ENCODE data around the gene ELK4. TPM values are rescaled to one million over a fixed set of nuclear protein-coding genes. Genes with fewer than 3 reads are reported as not detected.
A peak's percentile ranks its signal among the peaks of the same experiment; 100 is the strongest.

ELK4 gene
- total RNA-seq, 1 experiment from 2014 or later, result 7.6 TPM

DNA sequence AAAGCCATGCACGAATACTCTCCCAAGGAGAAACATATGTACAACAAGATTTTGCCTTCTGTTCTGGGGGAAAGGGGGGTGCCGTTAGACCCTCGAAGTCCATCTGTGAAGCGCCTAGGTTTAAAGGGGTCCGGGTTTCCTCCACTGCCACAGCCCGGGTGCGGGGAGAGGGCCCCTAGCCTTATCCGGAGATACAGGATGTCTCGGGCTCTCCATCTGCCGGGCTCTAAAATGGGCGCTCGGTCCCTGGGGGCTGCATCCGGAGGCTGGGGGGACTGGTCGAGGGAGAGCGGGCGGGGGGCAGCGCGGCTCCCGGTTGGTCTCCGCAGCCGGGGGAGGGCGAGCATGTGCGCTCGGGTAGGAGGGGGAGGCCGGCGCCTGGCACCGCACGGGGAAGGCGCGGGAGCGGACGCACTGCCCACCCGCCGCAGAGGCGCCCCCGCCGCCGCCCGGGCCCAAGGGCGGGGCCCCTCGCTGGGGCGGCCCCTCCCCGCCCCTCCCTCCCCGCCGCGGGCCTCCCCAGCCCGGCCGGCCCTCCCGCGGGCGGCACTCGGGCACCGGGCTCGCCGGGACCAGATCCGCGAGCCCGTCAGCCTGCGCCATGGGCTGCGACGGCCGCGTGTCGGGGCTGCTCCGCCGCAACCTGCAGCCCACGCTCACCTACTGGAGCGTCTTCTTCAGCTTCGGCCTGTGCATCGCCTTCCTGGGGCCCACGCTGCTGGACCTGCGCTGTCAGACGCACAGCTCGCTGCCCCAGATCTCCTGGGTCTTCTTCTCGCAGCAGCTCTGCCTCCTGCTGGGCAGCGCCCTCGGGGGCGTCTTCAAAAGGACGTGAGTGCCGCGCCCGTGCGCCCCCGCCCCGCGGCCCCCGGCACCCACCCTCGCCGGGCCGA, 63.1 kb downstream of the ELK4 start:
- no peak for DNase-seq (ENCODE audit: low spot score)

DNA sequence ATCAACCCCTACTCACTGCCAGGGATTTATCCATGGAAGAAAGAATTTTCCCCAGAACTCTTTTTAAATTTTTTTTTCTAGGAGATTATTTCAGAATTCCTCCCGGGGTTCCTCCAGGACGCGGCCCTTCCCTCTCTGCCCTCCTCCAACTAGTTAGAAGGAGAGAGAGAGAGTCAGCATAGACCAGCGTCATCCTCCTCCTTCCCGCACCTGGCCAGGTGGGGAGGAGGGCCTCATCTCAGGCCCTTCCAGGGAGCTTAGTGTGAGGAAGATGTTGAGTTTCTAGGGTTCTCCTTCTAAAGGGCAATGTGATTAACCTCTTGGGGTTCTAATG, 63.7 kb downstream of the ELK4 start:
- no peak for DNase-seq (ENCODE audit: low spot score)

DNA sequence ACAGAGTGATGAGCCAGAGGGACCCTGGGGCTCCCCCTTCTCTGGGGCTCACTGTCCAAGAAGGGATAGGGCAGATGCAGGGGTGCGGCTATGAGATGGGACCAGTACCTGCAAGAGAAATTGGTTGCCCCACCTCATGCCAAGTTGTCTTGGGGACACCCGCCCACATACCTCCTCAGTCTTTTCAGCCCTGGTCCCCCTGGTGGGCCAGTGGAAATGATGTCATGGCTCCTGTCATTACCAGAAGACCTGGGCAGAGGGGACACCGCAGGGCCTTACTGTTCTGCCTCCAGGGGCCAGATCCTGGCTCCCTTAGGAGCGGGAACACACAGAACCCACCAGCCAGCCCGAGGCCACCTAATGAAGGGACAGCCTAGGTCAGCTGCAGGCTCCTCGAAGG, 64.1 kb downstream of the ELK4 start:
- DNase-seq (ENCODE audit: low spot score), result no peak

DNA sequence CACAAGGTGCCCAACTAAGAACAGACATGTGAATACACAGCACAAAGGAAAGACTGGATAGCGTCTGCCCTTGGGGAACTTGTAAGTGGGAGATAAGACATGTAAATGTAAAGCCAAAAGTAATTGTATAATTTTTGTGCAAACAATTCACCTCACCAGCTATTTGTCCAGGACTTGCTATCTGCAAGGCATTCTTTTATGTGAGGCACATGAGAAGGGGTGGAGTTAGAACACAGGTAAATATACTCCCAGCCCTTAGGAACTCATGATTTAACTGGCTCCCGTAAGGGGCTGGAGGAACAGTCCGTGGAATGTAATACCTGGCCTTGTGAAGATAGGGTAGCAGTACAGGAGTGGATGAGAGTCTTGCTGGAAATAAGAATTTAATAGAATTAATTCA, 66.0 kb downstream of the ELK4 start:
- DNase-seq (ENCODE audit: low spot score), result peak; percentile 29

DNA sequence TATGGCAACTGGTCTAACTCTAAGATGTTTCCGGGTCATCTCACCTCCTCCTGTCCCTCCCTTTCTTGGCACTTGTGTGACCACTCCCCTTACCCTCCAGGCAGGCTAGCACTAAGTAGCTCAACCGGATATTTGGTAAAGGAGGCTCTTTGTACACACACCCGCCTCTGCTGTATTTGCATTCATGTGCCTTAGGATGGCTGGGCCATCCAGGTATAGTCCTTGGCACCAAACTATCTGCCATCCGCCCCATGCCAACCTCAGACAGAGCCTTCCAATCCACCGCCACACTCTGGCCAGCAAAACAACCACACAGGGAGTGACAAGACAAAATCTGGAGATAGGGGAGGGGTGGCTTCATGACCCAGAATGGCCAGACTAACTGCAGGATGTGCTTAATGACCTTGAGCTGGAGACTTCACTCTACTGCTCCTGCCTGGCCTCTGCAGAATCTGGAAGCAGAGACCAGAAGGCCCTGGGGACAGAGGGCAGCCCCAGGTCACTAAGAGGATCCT, 67.8 kb downstream of the ELK4 start:
- peak; percentile 89 for DNase-seq (ENCODE audit: low spot score)

DNA sequence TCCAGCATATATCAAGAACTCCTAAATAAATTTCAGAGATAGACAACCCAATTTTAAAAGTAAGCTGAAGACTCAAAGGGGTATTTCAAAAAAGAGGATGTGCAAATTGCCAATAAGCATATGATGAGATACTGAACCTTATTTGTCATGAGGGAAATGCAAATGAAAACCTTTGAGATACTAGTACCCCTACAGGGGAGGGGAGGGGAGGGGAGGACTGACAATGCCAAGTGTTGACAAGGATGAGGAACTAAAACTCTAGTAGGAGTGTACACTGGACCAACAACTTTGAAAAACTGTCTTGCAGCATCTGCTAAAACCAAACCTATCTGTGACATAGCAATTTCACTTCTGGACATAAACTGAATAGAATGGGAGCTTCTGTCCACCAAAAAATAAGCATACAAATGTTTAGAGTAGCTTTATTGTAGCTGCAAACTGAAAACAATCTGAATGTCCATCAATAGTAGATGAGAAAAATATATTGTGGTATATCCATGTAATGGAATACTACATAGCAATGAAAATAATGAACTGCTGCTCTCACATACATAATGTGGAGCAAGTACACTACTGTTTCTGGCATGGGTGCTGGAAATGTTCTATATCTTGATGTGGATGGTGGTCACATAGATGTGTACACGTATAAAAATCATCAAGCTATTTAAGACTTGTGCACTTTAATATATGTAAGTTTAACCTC, 70.2 kb downstream of the ELK4 start:
- no peak for DNase-seq (ENCODE audit: low spot score)

Small RNA genes within 50 kb of the gene (small RNA-seq; reads per million reads assigned to genes)
- gene RNU2-19P (1.7 reads per million, percentile 60 among the genes with 10 or more reads in this experiment), gene RNU6-418P (not detected)

Other genes with a start within 250 kb of the ELK4 start
- 3.8 and 7.1 TPM in 2 replicates for gene LEMD1, start 210.0 kb downstream of the ELK4 start, total RNA-seq (2014; rRNA removed; shearing (Covaris generic))
- gene BLACAT1, start 176.0 kb downstream of the ELK4 start, total RNA-seq (2014; rRNA removed; shearing (Covaris generic)), result 1.8 and 1.9 TPM in 2 replicates
- gene CDK18, start 127.3 kb downstream of the ELK4 start, total RNA-seq (2014; rRNA removed; shearing (Covaris generic)), result 22.2 and 27.6 TPM in 2 replicates
- 56.7 and 59.6 TPM in 2 replicates for gene SLC45A3, start 48.5 kb upstream of the ELK4 start, total RNA-seq (2014; rRNA removed; shearing (Covaris generic))
- gene NUCKS1, start 118.2 kb upstream of the ELK4 start, total RNA-seq (2014; rRNA removed; shearing (Covaris generic)), result 41.9 and 42.8 TPM in 2 replicates
- 3.6 and 4.7 TPM in 2 replicates for gene RAB29, start 143.5 kb upstream of the ELK4 start, total RNA-seq (2014; rRNA removed; shearing (Covaris generic))
- gene SLC41A1, start 181.2 kb upstream of the ELK4 start, total RNA-seq (2014; rRNA removed; shearing (Covaris generic)), result 5.0 and 5.4 TPM in 2 replicates
- gene PM20D1, start 218.1 kb upstream of the ELK4 start, total RNA-seq (2014; rRNA removed; shearing (Covaris generic)), result not detected in 2 replicates